Peyer's patch (tissue), 4 donors: ENCODE measurements around the gene WDR64.

Experiments
- CTCF ChIP-seq, 6 experiments: fragments of 450-650 bp in 4 of 6; fragments of 200-600 bp in 2 of 6; sonication (generic) in 1 of 6; IDR thresholded peaks; one replicate each; pipeline ENCODE4 v1.5.1; 2017 to 2019; ENCODE audit warnings: antibody characterized with exemption in 6 of 6, mild to moderate bottlenecking in 3 of 6, moderate library complexity in 1 of 6
- POLR2A ChIP-seq, 2 donors: fragments of 450-650 bp; IDR thresholded peaks; one replicate each; pipeline ENCODE4 v1.5.1; 2017; ENCODE audit warnings: antibody characterized with exemption in 2 of 2, mild to moderate bottlenecking in 2 of 2, moderate library complexity in 2 of 2

- TF ChIP-seq CTCF (IDR thresholded peaks at IDR 0.05) = no peak
- TF ChIP-seq POLR2A (IDR thresholded peaks at IDR 0.05) = no peak
Observed at GRCh38 chr1:241611736-241612135, 40.3 kb upstream of the WDR64 start.
